ENCODE results near the gene CORO2A.

DNA sequence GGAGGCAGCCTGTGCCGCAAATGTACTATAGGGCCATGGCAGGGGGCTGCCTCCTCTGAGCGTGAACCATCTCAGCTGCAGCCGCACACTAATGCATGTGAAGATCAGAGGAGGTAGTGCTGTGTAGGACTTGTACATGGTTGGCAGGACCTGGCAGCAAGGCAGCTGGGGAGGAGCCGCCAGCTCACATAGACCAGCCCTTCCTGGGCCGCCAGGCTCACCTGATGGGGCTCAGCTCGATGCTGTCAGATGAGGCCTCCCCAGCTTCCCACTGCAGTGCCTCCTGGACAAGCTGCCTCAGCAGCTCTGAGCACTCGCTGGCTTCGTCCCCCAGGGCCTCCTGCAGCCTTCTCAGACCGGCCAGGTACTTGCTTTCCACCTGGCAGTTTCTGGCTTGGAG is 18.0 kb upstream of the CORO2A start:
- TF ChIP-seq POLR2AphosphoS5 (IDR thresholded peaks at IDR 0.05; ENCODE audit: borderline replicate concordance, low read depth, low read length) (no peak), EZH2 (IDR thresholded peaks at IDR 0.05) (no peak)

Measured in SK-N-MC (cell line).